ENCODE results near the gene MAN1B1. TPM values are rescaled to one million over a fixed set of nuclear protein-coding genes. Genes with fewer than 3 reads are reported as not detected.
A peak's percentile ranks its signal among the peaks of the same experiment; 100 is the strongest.
"Not testable (repeated sequence)": the region's sequence is repeated elsewhere in the genome, so short reads cannot be mapped to it uniquely, and the experiment has no call there.

The MAN1B1 gene
- total and polyA plus RNA-seq, 12 donors = 16.9 to 71.4 (median 22.0) TPM

DNA sequence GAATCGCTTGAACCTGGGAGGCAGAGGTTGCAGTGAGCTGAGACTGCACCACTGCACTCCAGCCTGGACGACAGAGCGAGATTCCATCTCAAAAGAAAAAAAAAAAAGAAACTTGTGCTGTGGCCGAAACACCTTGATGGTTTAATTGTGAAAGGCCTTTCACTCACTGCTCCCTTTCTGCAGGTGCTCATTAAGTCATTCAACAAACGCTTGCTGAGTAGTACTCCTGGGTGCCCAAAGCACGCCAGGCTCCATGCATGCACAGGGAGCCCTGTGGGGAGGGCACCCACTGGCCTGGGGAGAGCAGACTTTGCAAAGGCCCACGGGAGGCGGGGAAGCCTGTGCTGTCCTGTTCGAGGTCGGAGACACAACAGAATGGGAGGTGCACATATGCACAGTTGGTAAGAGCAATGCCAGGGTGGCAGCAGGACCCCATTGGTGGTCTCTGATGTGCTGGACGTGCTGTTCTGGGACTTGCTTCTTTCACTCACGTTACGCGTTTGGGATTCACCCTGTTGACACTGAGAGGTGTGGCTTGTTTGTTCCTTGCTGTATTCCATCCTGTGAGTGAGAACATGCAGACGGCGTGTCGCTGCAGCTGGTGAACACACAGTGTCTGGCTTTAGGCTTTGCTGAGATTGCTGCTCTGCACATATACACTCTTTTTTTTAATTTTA lies 29.9 kb upstream of the MAN1B1 start:
- H3K4me3 ChIP-seq = no peak overlapping the region
- TF ChIP-seq, protein P1, sequence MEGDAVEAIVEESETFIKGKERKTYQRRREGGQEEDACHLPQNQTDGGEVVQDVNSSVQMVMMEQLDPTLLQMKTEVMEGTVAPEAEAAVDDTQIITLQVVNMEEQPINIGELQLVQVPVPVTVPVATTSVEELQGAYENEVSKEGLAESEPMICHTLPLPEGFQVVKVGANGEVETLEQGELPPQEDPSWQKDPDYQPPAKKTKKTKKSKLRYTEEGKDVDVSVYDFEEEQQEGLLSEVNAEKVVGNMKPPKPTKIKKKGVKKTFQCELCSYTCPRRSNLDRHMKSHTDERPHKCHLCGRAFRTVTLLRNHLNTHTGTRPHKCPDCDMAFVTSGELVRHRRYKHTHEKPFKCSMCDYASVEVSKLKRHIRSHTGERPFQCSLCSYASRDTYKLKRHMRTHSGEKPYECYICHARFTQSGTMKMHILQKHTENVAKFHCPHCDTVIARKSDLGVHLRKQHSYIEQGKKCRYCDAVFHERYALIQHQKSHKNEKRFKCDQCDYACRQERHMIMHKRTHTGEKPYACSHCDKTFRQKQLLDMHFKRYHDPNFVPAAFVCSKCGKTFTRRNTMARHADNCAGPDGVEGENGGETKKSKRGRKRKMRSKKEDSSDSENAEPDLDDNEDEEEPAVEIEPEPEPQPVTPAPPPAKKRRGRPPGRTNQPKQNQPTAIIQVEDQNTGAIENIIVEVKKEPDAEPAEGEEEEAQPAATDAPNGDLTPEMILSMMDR (IDR thresholded peaks at IDR 0.05) = no peak
- H3K27me3 ChIP-seq = peaks cover 6 to 37% (median 26%) of the 10 kb centered on the region in 7 donors
- H3K36me3 ChIP-seq = no peaks in the 10 kb centered on the region
- 72 to 78% methylated on average over 17 of the region's 17 CpGs for WGBS, 2 donors
- peaks cover 30 to 50% (median 41%) of the 10 kb centered on the region in 9 donors for H3K4me1 ChIP-seq
- DNase-seq = no peak
- peak overlapping the region in 3 of 10 donors; percentile 25 to 87 (median 85) for H3K27ac ChIP-seq
- ATAC-seq = no peak
- H3K9me3 ChIP-seq = no peaks in the 10 kb centered on the region
- intact Hi-C loops (cut with DNase I) = no loop called here

DNA sequence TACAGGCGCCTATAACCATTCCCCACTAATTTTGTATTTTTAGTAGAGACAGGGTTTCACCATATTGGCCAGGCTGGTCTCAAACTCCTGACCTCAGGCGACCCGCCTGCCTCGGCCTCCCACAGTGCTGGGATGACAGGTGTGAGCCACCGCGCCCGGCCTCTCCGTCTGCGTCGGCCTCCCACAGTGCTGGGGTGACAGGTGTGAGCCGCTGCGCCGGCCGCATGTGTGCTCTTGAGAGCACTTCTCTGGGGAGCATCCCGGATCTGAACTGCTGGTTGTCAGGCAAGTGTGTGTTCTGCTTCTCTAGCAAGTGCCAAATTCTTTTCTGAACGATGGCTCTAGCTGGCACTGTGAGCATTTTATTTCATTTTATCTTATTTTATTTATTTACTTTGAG lies 29.2 kb upstream of the MAN1B1 start:
- intact Hi-C loops (cut with DNase I) = no loop called here
- Histone ChIP-seq H3K36me3 (no peaks in the 10 kb centered on the region), H3K9me3 (no peaks in the 10 kb centered on the region), H3K4me1 (peaks cover 30 to 48% (median 37%) of the 10 kb centered on the region in 9 donors), H3K27me3 (peaks cover 6 to 30% (median 20%) of the 10 kb centered on the region in 7 donors), H3K4me3 (no peak overlapping the region), H3K27ac (peak overlapping the region in 2 of 10 donors; percentile 25 to 87)
- no peak for ATAC-seq
- peak in 1 of 2 donors; percentile 13 for DNase-seq
- 74 to 76% methylated on average over 16 of the region's 16 CpGs for WGBS, 2 donors
- TF ChIP-seq, protein P1 (IDR thresholded peaks at IDR 0.05) = no peak

DNA sequence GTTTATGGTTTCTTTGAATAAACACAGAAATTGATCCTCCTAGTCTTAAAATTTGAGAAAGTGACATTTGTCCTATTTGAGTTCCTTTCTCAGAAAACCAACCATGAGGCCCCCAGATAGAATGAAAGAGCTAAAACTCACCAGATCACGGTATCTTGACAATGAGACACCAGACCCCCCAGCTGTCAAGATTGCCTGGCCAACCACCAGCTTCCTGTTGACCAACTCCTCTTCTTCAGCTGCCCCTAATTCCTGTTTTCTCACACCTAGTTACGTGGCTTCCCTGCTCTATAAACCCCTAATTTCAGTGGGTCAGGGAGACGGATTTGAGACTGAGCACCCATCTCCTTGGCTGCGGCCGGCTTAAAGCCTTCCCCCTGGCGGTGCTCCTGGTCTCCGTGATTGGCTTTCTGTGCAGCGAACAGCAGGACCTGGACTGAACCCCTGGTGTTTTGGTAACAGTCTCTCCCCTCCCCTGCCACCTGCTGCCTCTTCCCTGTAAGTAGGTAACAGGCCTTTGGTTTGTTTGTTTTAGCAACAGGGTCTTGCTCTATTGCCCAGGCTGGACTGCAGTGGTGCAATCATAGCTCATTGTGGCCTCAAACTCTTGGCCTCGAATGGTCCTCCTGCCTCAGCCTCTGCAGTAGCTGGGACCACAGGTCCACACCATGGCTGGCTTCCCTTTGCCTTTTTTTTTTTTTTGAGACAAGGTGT lies 28.1 kb upstream of the MAN1B1 start:
- whole genome bisulfite sequencing, 2 donors = 91% methylated on average over 9 of the region's 9 CpGs
- TF ChIP-seq, protein P1 (IDR thresholded peaks at IDR 0.05) = no peak
- no peak overlapping the region for H3K4me3 ChIP-seq
- DNase-seq = no peak
- no peaks in the 10 kb centered on the region for H3K36me3 ChIP-seq
- no peaks in the 10 kb centered on the region for H3K9me3 ChIP-seq
- peaks cover under 1 to 19% (median 9%) of the 10 kb centered on the region in 7 donors for H3K27me3 ChIP-seq
- H3K27ac ChIP-seq = no peak overlapping the region
- H3K4me1 ChIP-seq = peaks cover 22 to 36% (median 28%) of the 10 kb centered on the region in 9 donors
- ATAC-seq = no peak
- intact Hi-C loops (cut with DNase I) = no loop called here

DNA sequence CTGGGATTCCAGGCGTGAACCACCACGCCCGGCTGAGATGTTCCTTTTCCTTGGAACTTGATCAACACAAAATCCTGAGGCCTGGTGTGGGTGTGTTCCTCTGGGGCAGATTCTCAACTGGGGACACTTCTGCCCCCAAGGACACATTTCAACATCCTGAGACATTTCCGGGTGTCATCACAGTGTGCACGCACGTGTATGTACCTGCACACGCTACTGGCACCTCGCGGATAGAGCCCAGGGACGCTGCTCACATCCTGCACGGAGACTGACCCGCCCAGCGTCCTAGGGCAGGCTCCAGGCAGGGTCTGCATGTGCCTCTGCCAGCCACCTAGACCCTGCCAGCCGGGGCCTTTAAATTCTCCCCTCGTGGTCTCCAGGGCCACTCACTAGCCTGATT lies 24.4 kb upstream of the MAN1B1 start:
- ATAC-seq (no peak), DNase-seq (no peak)
- Histone ChIP-seq H3K4me3 (no peak overlapping the region), H3K4me1 (peaks cover 0 to 11% (median 4%) of the 10 kb centered on the region in 9 donors), H3K27ac (no peak overlapping the region), H3K9me3 (no peaks in the 10 kb centered on the region), H3K36me3 (no peaks in the 10 kb centered on the region), H3K27me3 (no peaks in the 10 kb centered on the region)
- TF ChIP-seq, protein P1 (IDR thresholded peaks at IDR 0.05) = no peak
- WGBS, 2 donors = 86 to 92% methylated on average over 15 of the region's 15 CpGs
- intact Hi-C loops (cut with DNase I) = loop anchor here in 1 of 10 donors (10.0 kb wide), 1 partner anchor 278 kb away; no protein-coding TSS in a partner anchor

DNA sequence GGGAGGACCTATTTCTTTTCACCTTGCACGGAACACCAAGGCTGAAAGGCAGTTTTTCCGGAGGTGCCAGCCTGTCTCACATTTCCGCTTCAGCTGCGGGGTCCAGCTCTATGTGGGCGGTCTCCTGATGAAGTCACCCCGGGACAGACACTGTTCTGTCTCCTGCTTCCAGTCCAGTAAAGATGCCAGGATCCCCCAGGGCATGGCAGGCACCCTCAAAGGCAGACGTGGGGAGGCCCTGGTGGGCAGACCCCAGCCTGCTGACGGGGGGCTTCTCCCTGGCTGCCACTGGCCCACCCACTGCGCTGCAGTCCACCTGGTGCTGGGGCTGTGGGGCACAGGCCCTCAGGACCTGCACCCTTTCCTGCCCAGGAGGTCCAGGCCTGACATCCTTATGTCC lies 24.0 kb upstream of the MAN1B1 start:
- not testable (repeated sequence) for DNase-seq, H3K4me3 ChIP-seq, H3K36me3 ChIP-seq, H3K27ac ChIP-seq, H3K27me3 ChIP-seq, H3K9me3 ChIP-seq
- intact Hi-C loops (cut with DNase I) = loop anchor here in 1 of 10 donors (10.0 kb wide), 1 partner anchor 278 kb away; no protein-coding TSS in a partner anchor
- peak in 1 of 8 donors; percentile 8 for ATAC-seq
- 95% methylated on average over 5 to 6 of the region's 9 CpGs for WGBS, 2 donors
- H3K4me1 ChIP-seq = peaks cover 0 to 11% (median 4%) of the 10 kb centered on the region in 9 donors

Data from heart right ventricle (tissue), 16 donors.